CD4-positive, alpha-beta T cell treated with Interferon gamma for 1 hour (primary cell): ENCODE results near the gene GABARAPL1.
A peak's percentile ranks its signal among the peaks of the same experiment; 100 is the strongest.
"Not testable (repeated sequence)": the region's sequence is repeated elsewhere in the genome, so short reads cannot be mapped to it uniquely, and the experiment has no call there.

Experiments
- DNase-seq: peaks from one replicate; pipeline ENCODE4 v3.0.0-alpha.2; 2020

The GABARAPL1 gene

GRCh38 chr12:10204495-10204894 is 8.2 kb upstream of the GABARAPL1 start:
- DNase-seq = not testable (repeated sequence)

GRCh38 chr12:10205220-10205807 is 7.4 kb upstream of the GABARAPL1 start:
- DNase-seq = no peak

- DNase-seq = no peak
Observed at GRCh38 chr12:10207136-10207535, 5.5 kb upstream of the GABARAPL1 start.

- no peak for DNase-seq
Observed at GRCh38 chr12:10210225-10210624, 2.5 kb upstream of the GABARAPL1 start.

- DNase-seq = no peak
Observed at GRCh38 chr12:10211101-10211939, 1.4 kb upstream of the GABARAPL1 start.

- DNase-seq = peak; percentile 92
Observed at GRCh38 chr12:10211940-10212738, 538 bp upstream of the GABARAPL1 start.

- DNase-seq = peak; percentile 87
Observed at GRCh38 chr12:10213168-10214135, 775 bp downstream of the GABARAPL1 start.

- no peak for DNase-seq
Observed at GRCh38 chr12:10214136-10214894, 1.6 kb downstream of the GABARAPL1 start.

- no peak for DNase-seq
Observed at GRCh38 chr12:10214895-10215267, 2.2 kb downstream of the GABARAPL1 start.

- DNase-seq = no peak
Observed at GRCh38 chr12:10215436-10215835, 2.8 kb downstream of the GABARAPL1 start.

- DNase-seq = not testable (repeated sequence)
Observed at GRCh38 chr12:10215946-10216345, 3.3 kb downstream of the GABARAPL1 start.

- DNase-seq = no peak
Observed at GRCh38 chr12:10218021-10218420, 5.3 kb downstream of the GABARAPL1 start.

GRCh38 chr12:10220398-10221077 is 7.9 kb downstream of the GABARAPL1 start:
- DNase-seq = no peak

GRCh38 chr12:10221846-10222245 is 9.2 kb downstream of the GABARAPL1 start:
- DNase-seq = no peak

GRCh38 chr12:10223208-10223607 is 10.5 kb downstream of the GABARAPL1 start:
- DNase-seq = no peak

- not testable (repeated sequence) for DNase-seq
Observed at GRCh38 chr12:10225426-10225825, 12.7 kb downstream of the GABARAPL1 start.

- no peak for DNase-seq
Observed at GRCh38 chr12:10226086-10226485, 13.4 kb downstream of the GABARAPL1 start.

- DNase-seq = no peak
Observed at GRCh38 chr12:10226731-10227130, 14.1 kb downstream of the GABARAPL1 start.

- no peak for DNase-seq
Observed at GRCh38 chr12:10227648-10228047, 15.0 kb downstream of the GABARAPL1 start.

GRCh38 chr12:10234562-10234961 is 21.9 kb downstream of the GABARAPL1 start:
- no peak for DNase-seq
